HEK293 (cell line): ENCODE results near the gene SLC19A2.

Experiments used
- BCL11A ChIP-seq: fragments of 450-650 bp; formaldehyde crosslinking; IDR thresholded peaks from 2 replicates; pipeline ENCODE4 v1.5.1; 2016; ENCODE audit warnings: low read depth, missing biosample characterization, missing genetic modification characterization
- BCL6B ChIP-seq: fragments of 450-650 bp; formaldehyde crosslinking; IDR thresholded peaks from 2 replicates; pipeline ENCODE4 v1.5.1; 2017; ENCODE audit warnings: missing biosample characterization, missing genetic modification characterization
- EGR2 ChIP-seq: fragments of 450-650 bp; formaldehyde crosslinking; IDR thresholded peaks from 2 replicates; pipeline ENCODE4 v1.5.1; 2016; ENCODE audit warnings: low read depth, missing biosample characterization, missing genetic modification characterization
- GLI4 ChIP-seq: fragments of 450-650 bp; formaldehyde crosslinking; IDR thresholded peaks from 2 replicates; pipeline ENCODE4 v1.5.1; 2016; ENCODE audit warnings: missing biosample characterization, missing genetic modification characterization
- KLF1 ChIP-seq: fragments of 450-650 bp; formaldehyde crosslinking; IDR thresholded peaks from 2 replicates; pipeline ENCODE4 v1.5.1; 2016; ENCODE audit warnings: missing biosample characterization, missing genetic modification characterization
- MYNN ChIP-seq: fragments of 450-650 bp; formaldehyde crosslinking; IDR thresholded peaks from 2 replicates; pipeline ENCODE4 v1.5.1; 2016; ENCODE audit warnings: missing biosample characterization, missing genetic modification characterization, borderline replicate concordance
- MZF1 ChIP-seq: fragments of 450-650 bp; formaldehyde crosslinking; IDR thresholded peaks from 2 replicates; pipeline ENCODE4 v1.5.1; 2017; ENCODE audit warnings: missing biosample characterization, missing genetic modification characterization, borderline replicate concordance
- PRDM10 ChIP-seq: fragments of 450-650 bp; formaldehyde crosslinking; IDR thresholded peaks from 2 replicates; pipeline ENCODE4 v1.5.1; 2016; ENCODE audit warnings: missing biosample characterization, missing genetic modification characterization
- RBAK ChIP-seq: fragments of 450-650 bp; formaldehyde crosslinking; IDR thresholded peaks from 2 replicates; pipeline ENCODE4 v1.5.1; 2016; ENCODE audit warnings: missing biosample characterization, missing genetic modification characterization
- TCF7L2 ChIP-seq: IDR thresholded peaks from 2 replicates; pipeline ENCODE4 v1.6.1; 2011; ENCODE audit warnings: low read depth, mild to moderate bottlenecking, inconsistent platforms, low read length, moderate library complexity, borderline replicate concordance
- ZFP3 ChIP-seq: fragments of 450-650 bp; formaldehyde crosslinking; IDR thresholded peaks from 2 replicates; pipeline ENCODE4 v1.5.1; 2016; ENCODE audit warnings: low read depth, missing biosample characterization, missing genetic modification characterization
- ZFP69B ChIP-seq: fragments of 450-650 bp; formaldehyde crosslinking; IDR thresholded peaks from 2 replicates; pipeline ENCODE4 v1.5.1; 2016; ENCODE audit warnings: missing biosample characterization, missing genetic modification characterization
- ZNF112 ChIP-seq: fragments of 450-650 bp; formaldehyde crosslinking; IDR thresholded peaks from 2 replicates; pipeline ENCODE4 v1.5.0; 2017; ENCODE audit warnings: missing biosample characterization, missing genetic modification characterization
- ZNF175 ChIP-seq: fragments of 450-650 bp; formaldehyde crosslinking; IDR thresholded peaks from 2 replicates; pipeline ENCODE4 v1.5.1; 2016; ENCODE audit warnings: missing biosample characterization, missing genetic modification characterization
- ZNF2 ChIP-seq: fragments of 450-650 bp; formaldehyde crosslinking; IDR thresholded peaks from 2 replicates; pipeline ENCODE4 v1.5.1; 2016; ENCODE audit warnings: missing biosample characterization, missing genetic modification characterization
- ZNF202 ChIP-seq: fragments of 450-650 bp; formaldehyde crosslinking; IDR thresholded peaks from 2 replicates; pipeline ENCODE4 v1.5.1; 2016; ENCODE audit warnings: missing biosample characterization, missing genetic modification characterization, borderline replicate concordance
- ZNF24 ChIP-seq: fragments of 450-650 bp; formaldehyde crosslinking; IDR thresholded peaks from 2 replicates; pipeline ENCODE4 v1.5.1; 2016; ENCODE audit warnings: missing biosample characterization, missing genetic modification characterization
- ZNF311 ChIP-seq: fragments of 450-650 bp; formaldehyde crosslinking; IDR thresholded peaks from 2 replicates; pipeline ENCODE4 v1.5.1; 2017; ENCODE audit warnings: missing biosample characterization, missing genetic modification characterization, borderline replicate concordance
- ZNF335 ChIP-seq: fragments of 450-650 bp; formaldehyde crosslinking; conservative IDR thresholded peaks from 2 replicates; pipeline ENCODE4 v1.5.1; 2016; ENCODE audit warnings: missing biosample characterization, missing genetic modification characterization
- ZNF433 ChIP-seq: fragments of 450-650 bp; formaldehyde crosslinking; IDR thresholded peaks from 2 replicates; pipeline ENCODE4 v1.5.1; 2016; ENCODE audit warnings: missing biosample characterization, missing genetic modification characterization, low read depth
- ZNF560 ChIP-seq: fragments of 450-650 bp; formaldehyde crosslinking; IDR thresholded peaks from 2 replicates; pipeline ENCODE4 v1.5.1; 2017; ENCODE audit warnings: missing biosample characterization, missing genetic modification characterization, borderline replicate concordance
- ZNF561 ChIP-seq: fragments of 450-650 bp; IDR thresholded peaks from 2 replicates; pipeline ENCODE4 v1.5.1; 2018; ENCODE audit warnings: missing biosample characterization, missing genetic modification characterization, borderline replicate concordance
- ZNF585B ChIP-seq: fragments of 450-650 bp; formaldehyde crosslinking; IDR thresholded peaks from 2 replicates; pipeline ENCODE4 v1.5.1; 2016; ENCODE audit warnings: missing biosample characterization, missing genetic modification characterization
- ZNF596 ChIP-seq: fragments of 450-650 bp; IDR thresholded peaks from 2 replicates; pipeline ENCODE4 v1.5.0; 2018; ENCODE audit warnings: missing biosample characterization, mild to moderate bottlenecking, missing genetic modification characterization, moderate library complexity
- ZNF600 ChIP-seq: fragments of 450-650 bp; formaldehyde crosslinking; IDR thresholded peaks from 2 replicates; pipeline ENCODE4 v1.5.1; 2016; ENCODE audit warnings: missing biosample characterization, missing genetic modification characterization
- ZNF621 ChIP-seq: fragments of 450-650 bp; formaldehyde crosslinking; IDR thresholded peaks from 2 replicates; pipeline ENCODE4 v1.5.1; 2017; ENCODE audit warnings: missing biosample characterization, missing genetic modification characterization
- ZNF623 ChIP-seq: fragments of 450-650 bp; formaldehyde crosslinking; IDR thresholded peaks from 2 replicates; pipeline ENCODE4 v1.5.1; 2016; ENCODE audit warnings: missing biosample characterization, missing genetic modification characterization
- ZNF776 ChIP-seq: fragments of 450-650 bp; formaldehyde crosslinking; IDR thresholded peaks from 2 replicates; pipeline ENCODE4 v1.5.0; 2017; ENCODE audit warnings: missing biosample characterization, missing genetic modification characterization, borderline replicate concordance
- ZNF791 ChIP-seq: fragments of 450-650 bp; formaldehyde crosslinking; IDR thresholded peaks from 2 replicates; pipeline ENCODE4 v1.5.1; 2016; ENCODE audit warnings: missing biosample characterization, missing genetic modification characterization
- ZNF792 ChIP-seq: fragments of 450-650 bp; formaldehyde crosslinking; IDR thresholded peaks from 2 replicates; pipeline ENCODE4 v1.5.1; 2016; ENCODE audit warnings: missing biosample characterization, missing genetic modification characterization
- ZNF837 ChIP-seq: fragments of 450-650 bp; formaldehyde crosslinking; IDR thresholded peaks from 2 replicates; pipeline ENCODE4 v1.5.1; 2016; ENCODE audit warnings: missing biosample characterization, missing genetic modification characterization
- ZSCAN16 ChIP-seq: fragments of 450-650 bp; formaldehyde crosslinking; IDR thresholded peaks from 2 replicates; pipeline ENCODE4 v1.5.1; 2016; ENCODE audit warnings: missing biosample characterization, missing genetic modification characterization
- ZSCAN18 ChIP-seq: fragments of 450-650 bp; formaldehyde crosslinking; IDR thresholded peaks from 2 replicates; pipeline ENCODE4 v1.5.1; 2016; ENCODE audit warnings: missing biosample characterization, missing genetic modification characterization
- ZSCAN30 ChIP-seq: fragments of 450-650 bp; IDR thresholded peaks from 2 replicates; pipeline ENCODE4 v1.5.1; 2018; ENCODE audit warnings: missing biosample characterization, mild to moderate bottlenecking, missing genetic modification characterization, moderate library complexity

SLC19A2 gene

GRCh38 chr1:169486281-169487051, 722 bp upstream of the SLC19A2 start (continued):
- no peak for TF ChIP-seq PRDM10
- peak; percentile 88; the same call in 1 of the 2 replicates for TF ChIP-seq ZSCAN30 (tag by site-specific recombination)
- TF ChIP-seq GLI4 (tag by site-specific recombination) = no peak
- TF ChIP-seq ZNF311 (tag by site-specific recombination) = no peak
- no peak for TF ChIP-seq ZSCAN16 (tag by site-specific recombination)
- no peak for TF ChIP-seq BCL11A
- no peak for TF ChIP-seq ZNF791 (tag by site-specific recombination)
- TF ChIP-seq ZNF175 = no peak
- no peak for TF ChIP-seq ZNF202 (tag by site-specific recombination)
- no peak for TF ChIP-seq ZNF433 (tag by site-specific recombination)
- no peak for TF ChIP-seq ZNF792 (tag by site-specific recombination)
- TF ChIP-seq ZSCAN18 (tag by site-specific recombination) = no peak
- TF ChIP-seq ZNF335 (tag by site-specific recombination) = peak; percentile 47
- TF ChIP-seq TCF7L2 = no peak
- TF ChIP-seq ZNF776 = no peak
- TF ChIP-seq ZNF560 (tag by site-specific recombination) = no peak
- no peak for TF ChIP-seq BCL6B
- no peak for TF ChIP-seq ZNF112 (tag by site-specific recombination)
- TF ChIP-seq ZNF596 (tag by site-specific recombination) = no peak
- 0 out of 2 replicates have a peak, but pooled peaks have one; percentile 14 for TF ChIP-seq ZNF561 (tag by site-specific recombination)
- TF ChIP-seq MYNN (tag by site-specific recombination) = no peak
- TF ChIP-seq ZNF2 (tag by site-specific recombination) = peak; percentile 79
- no peak for TF ChIP-seq ZNF600
- 0 out of 2 replicates have a peak, but pooled peaks have one; percentile 62 for TF ChIP-seq ZNF24 (tag by site-specific recombination)
- no peak for TF ChIP-seq RBAK (tag by site-specific recombination)
- no peak for TF ChIP-seq ZFP69B
- 0 out of 2 replicates have a peak, but pooled peaks have one; percentile 24 for TF ChIP-seq MZF1 (tag by site-specific recombination)
- TF ChIP-seq KLF1 = no peak
- no peak for TF ChIP-seq ZFP3
- TF ChIP-seq ZNF623 (tag by site-specific recombination) = no peak
- TF ChIP-seq ZNF585B (tag by site-specific recombination) = no peak
- no peak for TF ChIP-seq EGR2
- no peak for TF ChIP-seq ZNF621 (tag by site-specific recombination)
- no peak for TF ChIP-seq ZNF837 (tag by site-specific recombination)
